Measurements from ENCODE around the gene RASL11A. TPM values are rescaled to one million over a fixed set of nuclear protein-coding genes. Genes with fewer than 3 reads are reported as not detected.
"Not testable (repeated sequence)": the region's sequence is repeated elsewhere in the genome, so short reads cannot be mapped to it uniquely, and the experiment has no call there.

RASL11A gene
- total RNA-seq, 6 donors from 2014 or later, result 11.5 to 28.4 (median 17.0) TPM

GRCh38 chr13:27313770-27314169, 43.1 kb downstream of the RASL11A start:
- 88 to 94% methylated on average over 1 of the region's 1 CpG for WGBS, 2 donors
- no peak for ATAC-seq (ENCODE audit: low FRiP score in 2 of 2)

GRCh38 chr13:27319404-27319803, 48.8 kb downstream of the RASL11A start:
- no peak overlapping the region for H3K4me3 ChIP-seq
- no peaks in the 10 kb centered on the region for H3K4me1 ChIP-seq
- ATAC-seq (ENCODE audit: low FRiP score in 2 of 2), result no peak
- no peak for DNase-seq
- TF ChIP-seq POLR2A (IDR thresholded peaks at IDR 0.05) (no peak), CTCF (IDR thresholded peaks at IDR 0.05) (no peak), EP300 (IDR thresholded peaks at IDR 0.05) (no peak), POLR2AphosphoS5 (IDR thresholded peaks at IDR 0.05) (no peak)
- no peaks in the 10 kb centered on the region for H3K9me3 ChIP-seq
- H3K27ac ChIP-seq, result no peak overlapping the region
- no peaks in the 10 kb centered on the region for H3K27me3 ChIP-seq
- no peaks in the 10 kb centered on the region for H3K36me3 ChIP-seq

More at GRCh38 chr13:27313770-27314169, 43.1 kb downstream of the RASL11A start:
- TF ChIP-seq CTCF (IDR thresholded peaks at IDR 0.05) (no peak), POLR2AphosphoS5 (IDR thresholded peaks at IDR 0.05) (no peak), POLR2A (IDR thresholded peaks at IDR 0.05) (no peak), EP300 (IDR thresholded peaks at IDR 0.05) (no peak)
- Histone ChIP-seq H3K27ac (no peak overlapping the region), H3K36me3 (no peaks in the 10 kb centered on the region), H3K9me3 (no peaks in the 10 kb centered on the region), H3K4me1 (no peaks in the 10 kb centered on the region), H3K27me3 (no peaks in the 10 kb centered on the region), H3K4me3 (no peak overlapping the region)
- DNase-seq, result no peak

GRCh38 chr13:27321468-27322431, 51.1 kb downstream of the RASL11A start:
- DNase-seq, result peak in 1 of 2 donors; percentile 26
- no peak for TF ChIP-seq POLR2AphosphoS5 (IDR thresholded peaks at IDR 0.05)
- Histone ChIP-seq H3K4me1 (no peaks in the 10 kb centered on the region), H3K36me3 (no peaks in the 10 kb centered on the region), H3K9me3 (no peaks in the 10 kb centered on the region), H3K27me3 (no peaks in the 10 kb centered on the region), H3K4me3 (no peak overlapping the region), H3K27ac (no peak overlapping the region)
- ATAC-seq (ENCODE audit: low FRiP score in 2 of 2), result no peak
- 70 to 74% methylated on average over 8 of the region's 8 CpGs for WGBS, 2 donors

- not testable (repeated sequence) for H3K36me3 ChIP-seq; H3K9me3 ChIP-seq; H3K27me3 ChIP-seq; H3K4me3 ChIP-seq; ATAC-seq (ENCODE audit: low FRiP score in 2 of 2); H3K4me1 ChIP-seq; H3K27ac ChIP-seq; DNase-seq
- WGBS, 2 donors, result 83 to 87% methylated on average over 6 of the region's 6 CpGs
These were observed 51.8 kb downstream of the RASL11A start for GRCh38 chr13:27322443-27322842.

Small RNA genes within 50 kb of the gene (small RNA-seq; reads per million reads assigned to genes)
- gene SNORA27 (0 reads per million in 4 donors), gene SNORD102 (0 reads per million in 4 donors)

Other genes starting within 250 kb of the RASL11A start
- 10 to 100 TPM; 11.9 to 78.8 (median 30.5) TPM for gene USP12, start 99.0 kb upstream of the RASL11A start, total RNA-seq
- gene RPL21, start 19.3 kb upstream of the RASL11A start, total RNA-seq, result 100 to 1,000 TPM; 158 to 853 (median 524) TPM
- 100 to 1,000 TPM in 3 of 6 donors, 10 to 100 TPM in 3; 29.3 to 104 (median 85.6) TPM for gene GTF3A, start 153.8 kb downstream of the RASL11A start, total RNA-seq
- 100 to 1,000 TPM in 1 of 6 donors, 10 to 100 TPM in 5; 31.2 to 104 (median 38.8) TPM for gene MTIF3, start 179.7 kb downstream of the RASL11A start, total RNA-seq